WTC11 (cell line): Measurements from ENCODE around the gene UBE2H. TPM values are rescaled to one million over a fixed set of nuclear protein-coding genes. Genes with fewer than 3 reads are reported as not detected.

Experiments
- ATAC-seq: fragments of 200-7000 bp; cut with Tn5 transposase; 2 replicates; pipeline ENCODE4 v1.10.0; 2021; ENCODE audit warnings: mild to moderate bottlenecking, moderate library complexity
- CTCF ChIA-PET: fragments of 300-600 bp; sonication (Branson Sonifier 250); formaldehyde crosslinking; loops from one replicate; lab custom pipeline; 2021; ENCODE audit warnings: antibody characterized with exemption; lab: Charles Lee
- POLR2A ChIA-PET: fragments of 350-600 bp; sonication (Branson Sonifier 250); formaldehyde crosslinking; loops from one replicate; lab custom pipeline; 2021; ENCODE audit warnings: antibody characterized with exemption; lab: Charles Lee
- DNase-seq: peaks from one replicate; pipeline ENCODE4 v3.0.0; 2021; ENCODE audit warnings: low spot score
- H3K27ac Mint-ChIP-seq: 2 replicates; pipeline ENCODE4 v1.8.0; 2021; ENCODE audit warnings: mixed read lengths
- H3K27me3 Mint-ChIP-seq: 2 replicates; pipeline ENCODE4 v1.8.0; 2021; ENCODE audit warnings: low read depth, mild to moderate bottlenecking, moderate library complexity, mixed read lengths
- H3K36me3 Mint-ChIP-seq: 2 replicates; pipeline ENCODE4 v1.8.0; 2021; ENCODE audit warnings: mixed read lengths
- H3K4me1 Mint-ChIP-seq: 2 replicates; pipeline ENCODE4 v1.8.0; 2022; ENCODE audit warnings: mixed read lengths
- H3K4me3 Mint-ChIP-seq: 2 replicates; pipeline ENCODE4 v1.8.0; 2021; ENCODE audit warnings: mild to moderate bottlenecking, moderate library complexity, mixed read lengths
- H3K9me3 Mint-ChIP-seq: 2 replicates; pipeline ENCODE4 v1.8.0; 2021; ENCODE audit warnings: mixed read lengths
- AR ChIP-seq: fragments of 250-450 bp; sonication (Bioruptor Pico); IDR thresholded peaks from 2 replicates; pipeline ENCODE4 v1.9.0; 2021; ENCODE audit warnings: mild to moderate bottlenecking
- ATF2 ChIP-seq: sonication (generic); formaldehyde crosslinking; IDR thresholded peaks from 2 replicates; pipeline ENCODE4 v1.8.1; 2022; ENCODE audit warnings: low read depth, missing genetic modification reagents, borderline replicate concordance
- ATF3 ChIP-seq: sonication (generic); formaldehyde crosslinking; conservative IDR thresholded peaks from 2 replicates; pipeline ENCODE4 v1.8.1; 2022; ENCODE audit warnings: mild to moderate bottlenecking, missing genetic modification reagents
- CBFB ChIP-seq: sonication (generic); formaldehyde crosslinking; IDR thresholded peaks from 2 replicates; pipeline ENCODE4 v1.8.1; 2022; ENCODE audit warnings: mild to moderate bottlenecking, low read depth, missing genetic modification reagents
- CDX4 ChIP-seq: fragments of 250-450 bp; sonication (Bioruptor Pico); IDR thresholded peaks from 2 replicates; pipeline ENCODE4 v1.9.0; 2021; ENCODE audit warnings: moderate library complexity, mild to moderate bottlenecking, inconsistent platforms, borderline replicate concordance
- ETV6 ChIP-seq: sonication (generic); formaldehyde crosslinking; IDR thresholded peaks from 2 replicates; pipeline ENCODE4 v1.8.1; 2022; ENCODE audit warnings: mild to moderate bottlenecking, missing genetic modification reagents
- GTF2I ChIP-seq: fragments of 250-450 bp; sonication (Bioruptor Pico); conservative IDR thresholded peaks from 2 replicates; pipeline ENCODE4 v1.4.0; 2021; ENCODE audit warnings: mild to moderate bottlenecking
- HMGXB4 ChIP-seq: sonication (generic); formaldehyde crosslinking; IDR thresholded peaks from 2 replicates; pipeline ENCODE4 v1.8.1; 2023; ENCODE audit warnings: mild to moderate bottlenecking, moderate library complexity, missing genetic modification reagents
- IRF1 ChIP-seq: sonication (generic); formaldehyde crosslinking; IDR thresholded peaks from 2 replicates; pipeline ENCODE4 v1.8.0; 2023; ENCODE audit warnings: missing genetic modification reagents
- JAZF1 ChIP-seq: fragments of 250-450 bp; sonication (Bioruptor Pico); IDR thresholded peaks from 2 replicates; pipeline ENCODE4 v1.9.0; 2021; ENCODE audit warnings: moderate library complexity, mild to moderate bottlenecking, inconsistent platforms
- KAT7 ChIP-seq: sonication (generic); formaldehyde crosslinking; IDR thresholded peaks from 2 replicates; pipeline ENCODE4 v1.8.1; 2023; ENCODE audit warnings: missing genetic modification reagents, mild to moderate bottlenecking, borderline replicate concordance
- MXD4 ChIP-seq: fragments of 250-450 bp; sonication (Bioruptor Pico); IDR thresholded peaks from 2 replicates; pipeline ENCODE4 v1.8.0; 2021; ENCODE audit warnings: mild to moderate bottlenecking, moderate library complexity, borderline replicate concordance
- OVOL2 ChIP-seq: fragments of 250-450 bp; sonication (Bioruptor Pico); IDR thresholded peaks from 2 replicates; pipeline ENCODE4 v1.9.0; 2021; ENCODE audit warnings: mild to moderate bottlenecking, borderline replicate concordance
- SMAD3 ChIP-seq: sonication (generic); formaldehyde crosslinking; IDR thresholded peaks from 2 replicates; pipeline ENCODE4 v1.8.0; 2022; ENCODE audit warnings: missing genetic modification reagents, mild to moderate bottlenecking, borderline replicate concordance
- TP53 ChIP-seq: sonication (generic); formaldehyde crosslinking; IDR thresholded peaks from 2 replicates; pipeline ENCODE4 v1.8.1; 2023; ENCODE audit warnings: mild to moderate bottlenecking, missing genetic modification reagents
- ZNF219 ChIP-seq: sonication (generic); formaldehyde crosslinking; IDR thresholded peaks from 2 replicates; pipeline ENCODE4 v1.8.0; 2023; ENCODE audit warnings: missing genetic modification reagents, mild to moderate bottlenecking, borderline replicate concordance
- ZNF396 ChIP-seq: fragments of 250-450 bp; sonication (Bioruptor Pico); IDR thresholded peaks from 2 replicates; pipeline ENCODE4 v1.8.0; 2021; ENCODE audit warnings: mild to moderate bottlenecking, moderate library complexity, borderline replicate concordance
- ZNF416 ChIP-seq: fragments of 250-450 bp; sonication (Bioruptor Pico); IDR thresholded peaks from 2 replicates; pipeline ENCODE4 v1.9.0; 2021; ENCODE audit warnings: mild to moderate bottlenecking, inconsistent platforms
- ZNF425 ChIP-seq: fragments of 250-450 bp; sonication (Bioruptor Pico); conservative IDR thresholded peaks from 2 replicates; pipeline ENCODE4 v1.9.0; 2021; ENCODE audit warnings: mild to moderate bottlenecking
- ZNF532 ChIP-seq: fragments of 250-450 bp; sonication (Bioruptor Pico); IDR thresholded peaks from 2 replicates; pipeline ENCODE4 v1.9.0; 2021; ENCODE audit warnings: mild to moderate bottlenecking, borderline replicate concordance
- total RNA-seq: library from RNA; stranded (reverse); gene quantifications from 3 replicates; pipeline ENCODE4 v1.2.3, GENCODE V29; 2021

Gene UBE2H
- total RNA-seq, 1 experiment from 2014 or later = 55.0 TPM

GRCh38 chr7:129997285-129997684, 44.5 kb upstream of the UBE2H start:
- no peak overlapping the region for H3K27ac Mint-ChIP-seq
- no peak overlapping the region for H3K4me3 Mint-ChIP-seq
- POLR2A ChIA-PET = no interaction called here
- no peaks in the 10 kb centered on the region for H3K27me3 Mint-ChIP-seq
- no peaks in the 10 kb centered on the region for H3K4me1 Mint-ChIP-seq
- no peak for ATAC-seq
- DNase-seq = no peak
- CTCF ChIA-PET = no interaction called here
- TF ChIP-seq CBFB (no peak), ETV6 (CRISPR knock-in tag) (no peak), JAZF1 (no peak), TP53 (CRISPR knock-in tag) (no peak), OVOL2 (CRISPR knock-in tag) (no peak), ZNF532 (CRISPR knock-in tag) (no peak), SMAD3 (CRISPR knock-in tag) (no peak), ZNF219 (CRISPR knock-in tag) (no peak), GTF2I (CRISPR knock-in tag) (no peak), HMGXB4 (CRISPR knock-in tag) (no peak)
- H3K36me3 Mint-ChIP-seq = no peaks in the 10 kb centered on the region
- peaks cover 5% of the 10 kb centered on the region; the same call in 1 of the 2 replicates for H3K9me3 Mint-ChIP-seq

- POLR2A ChIA-PET = interaction anchor here (0.7 kb wide), 1 partner anchor 173 kb away, joined by 3 read pairs; no protein-coding TSS in a partner anchor
- no peak for TF ChIP-seq ZNF416 (CRISPR knock-in tag)
- no peak for TF ChIP-seq KAT7 (CRISPR knock-in tag)
- TF ChIP-seq CBFB = no peak
- TF ChIP-seq MXD4 = no peak
- no peak for TF ChIP-seq ETV6 (CRISPR knock-in tag)
- TF ChIP-seq ZNF425 (CRISPR knock-in tag) = no peak
- TF ChIP-seq CDX4 (CRISPR knock-in tag) = no peak
- no peak for TF ChIP-seq AR (CRISPR knock-in tag)
- no peak for TF ChIP-seq ATF3 (CRISPR knock-in tag)
- TF ChIP-seq SMAD3 (CRISPR knock-in tag) = no peak
- TF ChIP-seq ZNF396 = no peak
- TF ChIP-seq ATF2 (CRISPR knock-in tag) = no peak
- no peak for TF ChIP-seq IRF1
These were observed 40.5 kb upstream of the UBE2H start for GRCh38 chr7:129993275-129993674.

More at GRCh38 chr7:129993275-129993674, 40.5 kb upstream of the UBE2H start:
- no peaks in the 10 kb centered on the region for H3K27me3 Mint-ChIP-seq
- peaks cover 5% of the 10 kb centered on the region; the same call in 1 of the 2 replicates for H3K9me3 Mint-ChIP-seq
- no peak overlapping the region for H3K27ac Mint-ChIP-seq
- no peaks in the 10 kb centered on the region for H3K4me1 Mint-ChIP-seq
- H3K4me3 Mint-ChIP-seq = no peak overlapping the region
- no peak for DNase-seq
- ATAC-seq = no peak
- no peaks in the 10 kb centered on the region for H3K36me3 Mint-ChIP-seq
- CTCF ChIA-PET = interaction anchor here (0.7 to 1.1 kb wide), 2 partner anchors 168 to 394 kb away, joined by 3 read pairs; no protein-coding TSS in a partner anchor
